ENCODE data around the gene TNFRSF8. TPM values are rescaled to one million over a fixed set of nuclear protein-coding genes. Genes with fewer than 3 reads are reported as not detected.
A peak's percentile ranks its signal among the peaks of the same experiment; 100 is the strongest.

Gene TNFRSF8
- total and polyA plus RNA-seq, 2 of the 13 experiments (the other 11 are each of a cell fraction or from before 2014, with no cell fraction given) = not detected

DNA sequence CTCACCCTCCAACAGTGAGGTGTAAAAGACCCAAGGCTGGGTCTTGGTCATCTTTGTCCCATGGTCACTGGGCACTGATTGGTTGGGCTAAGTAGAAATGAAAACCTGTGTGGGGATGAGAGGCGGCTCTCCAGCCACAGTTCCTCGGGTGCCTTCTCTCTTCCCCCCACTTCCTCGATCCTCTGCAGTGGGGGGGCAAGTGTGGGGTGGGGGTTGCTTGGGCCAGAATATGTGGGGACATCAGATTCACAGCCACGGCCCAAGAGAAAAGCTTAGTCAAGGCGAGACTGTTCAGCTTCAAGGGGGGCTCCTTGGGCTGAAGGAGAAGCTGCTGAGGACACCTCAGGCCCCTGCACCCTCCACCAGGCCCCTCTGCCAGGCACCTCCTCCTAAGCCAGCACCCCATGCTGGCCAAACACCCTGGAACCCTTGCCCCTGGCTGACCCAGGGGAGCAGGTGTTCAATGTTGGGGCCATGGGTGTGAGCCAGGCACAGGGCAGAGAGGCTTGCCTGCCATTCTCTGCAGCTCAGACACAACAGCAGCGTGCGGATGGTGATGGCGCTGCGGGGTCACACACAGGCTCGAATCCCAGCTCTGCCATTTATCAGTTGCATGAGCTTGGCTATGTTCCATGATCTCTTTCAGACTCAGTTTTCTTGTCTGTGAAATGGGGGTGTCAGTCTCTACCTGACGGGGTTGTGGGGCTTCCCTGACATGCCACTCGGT, 82.7 kb downstream of the TNFRSF8 start:
- ChIA-PET CTCF (ENCODE audit: low intra/inter-chr PET ratio, low total read pairs) (no interaction called here), POLR2A (no interaction called here)
- TF ChIP-seq ZNF629 (CRISPR knock-in tag; conservative IDR thresholded peaks at IDR 0.05) = peak; percentile 36; the same call in 1 of the 2 replicates
- no peak for TF ChIP-seq ONECUT2 (CRISPR knock-in tag; IDR thresholded peaks at IDR 0.05)
- no peak for FAIRE-seq
- Histone ChIP-seq H2AFZ (ENCODE audit: low read length) (no peak overlapping the region), H4K20me1 (ENCODE audit: insufficient read depth, low read length) (no peaks in the 10 kb centered on the region), H3K4me1 (ENCODE audit: insufficient read depth, low read length) (peaks cover 43% of the 10 kb centered on the region), H3K79me2 (ENCODE audit: insufficient read depth, low read length) (no peaks in the 10 kb centered on the region), H3K9ac (ENCODE audit: insufficient read depth, low read depth, low read length) (no peak overlapping the region), H3K9me3 (ENCODE audit: low read length) (no peaks in the 10 kb centered on the region), H3K36me3 (replicated peaks in 1 of 2; ENCODE audit: control insufficient read depth in 1 of 2, insufficient read depth in 2 of 2, low read length in 2 of 2) (no peaks in the 10 kb centered on the region), H3K27me3 (ENCODE audit: control insufficient read depth in 1 of 2, insufficient read depth in 2 of 2, low read length in 2 of 2) (peaks cover 2 to 43% of the 10 kb centered on the region in 2 experiments; a peak in 4 of 5 replicates), H3K27ac (ENCODE audit: extremely low read length, insufficient read depth, low read length) (no peak overlapping the region), H3K4me3 (replicated peaks in 1 of 3; ENCODE audit: insufficient read depth in 1 of 3, low read depth in 2 of 3, low read length in 3 of 3) (no peak overlapping the region), H3K4me2 (ENCODE audit: low read depth, low read length) (no peak overlapping the region)
- DNase-seq (ENCODE audit: low spot score) = no peak
- WGBS (ENCODE audit: low lambda C conversion rate) = 75% methylated on average over 12 of the region's 12 CpGs
- no peak for ATAC-seq
- intact Hi-C loops (cut with micrococcal nuclease; ENCODE audit: unreplicated experiment) (no loop called here), in situ Hi-C loops (cut with HindIII; ENCODE audit: extremely low pct_ligation_motif_present, low pct_unique_long_range_greater_than_20kb) (no loop called here)
- no TSS peak for BruUV-seq (replicated peaks)

DNA sequence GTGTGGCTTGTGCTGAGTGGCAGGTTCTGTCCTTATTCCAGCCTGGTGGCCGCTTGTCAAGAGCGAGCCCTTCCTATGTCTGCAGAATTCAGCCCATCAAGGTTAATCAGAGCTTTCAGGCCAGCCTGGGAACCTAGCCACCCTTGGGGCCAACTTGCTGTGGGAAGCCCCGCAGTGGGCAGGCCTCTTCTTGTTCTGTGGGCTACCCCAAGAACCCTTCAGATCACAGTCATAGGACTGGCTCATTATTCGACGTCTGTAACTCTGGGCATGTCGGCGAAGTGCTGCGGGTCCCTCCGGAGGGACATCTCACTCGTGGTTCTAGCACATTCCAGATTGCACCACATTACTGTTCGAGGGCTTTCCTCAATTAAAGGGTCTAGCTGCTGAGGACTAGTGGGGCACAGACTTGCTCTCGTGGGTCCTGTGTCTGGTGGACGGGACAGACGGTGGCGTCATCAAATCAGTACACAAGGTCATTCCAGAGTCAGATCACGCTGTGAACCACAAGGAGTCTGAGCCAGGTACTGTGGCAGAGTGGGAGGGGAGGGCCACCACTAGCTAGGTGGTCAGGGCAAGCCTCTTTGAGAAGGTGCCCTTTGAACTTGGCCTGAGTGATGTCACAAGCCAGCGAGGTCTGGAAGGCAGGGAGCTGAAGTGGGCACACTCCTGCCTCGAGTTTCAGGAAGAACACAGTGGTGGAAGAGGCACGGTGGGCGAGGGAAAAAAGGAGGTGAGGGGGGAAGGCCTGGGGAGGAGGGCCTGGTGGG, 83.4 kb downstream of the TNFRSF8 start:
- in situ Hi-C loops (cut with HindIII; ENCODE audit: extremely low pct_ligation_motif_present, low pct_unique_long_range_greater_than_20kb) = no loop called here
- Histone ChIP-seq H3K79me2 (ENCODE audit: insufficient read depth, low read length) (no peaks in the 10 kb centered on the region), H3K36me3 (replicated peaks in 1 of 2; ENCODE audit: control insufficient read depth in 1 of 2, insufficient read depth in 2 of 2, low read length in 2 of 2) (no peaks in the 10 kb centered on the region), H3K9me3 (ENCODE audit: low read length) (no peaks in the 10 kb centered on the region), H3K9ac (ENCODE audit: insufficient read depth, low read depth, low read length) (no peak overlapping the region), H2AFZ (ENCODE audit: low read length) (no peak overlapping the region), H3K4me2 (ENCODE audit: low read depth, low read length) (peak overlapping the region; percentile 38), H3K27ac (ENCODE audit: extremely low read length, insufficient read depth, low read length) (no peak overlapping the region), H3K27me3 (ENCODE audit: control insufficient read depth in 1 of 2, insufficient read depth in 2 of 2, low read length in 2 of 2) (peaks cover 2 to 39% of the 10 kb centered on the region in 2 experiments; a peak in 4 of 5 replicates), H4K20me1 (ENCODE audit: insufficient read depth, low read length) (no peaks in the 10 kb centered on the region), H3K4me3 (replicated peaks in 1 of 3; ENCODE audit: insufficient read depth in 1 of 3, low read depth in 2 of 3, low read length in 3 of 3) (no peak overlapping the region; a peak in 1 of 6 replicates), H3K4me1 (ENCODE audit: insufficient read depth, low read length) (peaks cover 43% of the 10 kb centered on the region)
- ChIA-PET POLR2A (no interaction called here), CTCF (ENCODE audit: low intra/inter-chr PET ratio, low total read pairs) (no interaction called here)
- ATAC-seq (peak; percentile 15; the same call in 1 of the 3 replicates), DNase-seq (ENCODE audit: low spot score) (no peak), FAIRE-seq (no peak)
- BruUV-seq (replicated peaks) = no TSS peak
- 50% methylated on average over 13 of the region's 20 CpGs for WGBS (ENCODE audit: low lambda C conversion rate)
- intact Hi-C loops (cut with micrococcal nuclease; ENCODE audit: unreplicated experiment) = no loop called here
- TF ChIP-seq ISX (CRISPR knock-in tag; conservative IDR thresholded peaks at IDR 0.05) = no peak
- peak; percentile 23 for TF ChIP-seq XRCC5 (optimal IDR thresholded peaks at IDR 0.05; ENCODE audit: low read length)
- TF ChIP-seq HNF4A (CRISPR knock-in tag; IDR thresholded peaks at IDR 0.05) = peak; percentile 16; the same call in 1 of the 2 replicates
- TF ChIP-seq HDAC1 (CRISPR knock-in tag; IDR thresholded peaks at IDR 0.05) = no peak
